Keratinocyte (primary cell): Measurements from ENCODE around the gene GRK5. TPM values are rescaled to one million over a fixed set of nuclear protein-coding genes. Genes with fewer than 3 reads are reported as not detected.

Experiments
- DNase-seq: peaks from one replicate; pipeline ENCODE4 v3.0.0-alpha.2; 2011; ENCODE audit warnings: low read depth, missing footprints, low spot score
- FAIRE-seq: peaks from 2 replicates; lab custom pipeline; 2011; peaks lifted over from hg19 to GRCh38; lab: Jason Lieb, UNC
- H2AFZ ChIP-seq: 2 replicates; pipeline ENCODE4 v1.6.0; 2012; ENCODE audit warnings: low read length, control low read depth, inconsistent platforms; ENCODE audit not compliant: control insufficient read depth
- H3K27ac ChIP-seq: 2 replicates; pipeline ENCODE4 v1.5.1; 2011; ENCODE audit warnings: low read length; ENCODE audit not compliant: control insufficient read depth, insufficient read depth
- H3K27me3 ChIP-seq: 3 replicates; pipeline ENCODE4 v1.6.0; 2011; ENCODE audit warnings: low read length; ENCODE audit not compliant: control insufficient read depth, insufficient read depth; ENCODE audit errors: extremely low read depth
- H3K36me3 ChIP-seq, 2 experiments: 2 replicates in 1 of 2; 3 replicates in 1 of 2; pipeline ENCODE4 v1.5.1; 2011; ENCODE audit warnings: low read length in 2 of 2, mild to moderate bottlenecking in 1 of 2; ENCODE audit not compliant: control insufficient read depth in 2 of 2, insufficient read depth in 2 of 2; ENCODE audit errors: extremely low read depth in 1 of 2
- H3K4me1 ChIP-seq: 3 replicates; pipeline ENCODE4 v1.5.1; 2011; ENCODE audit warnings: low read length; ENCODE audit not compliant: control insufficient read depth, insufficient read depth; ENCODE audit errors: extremely low read depth
- H3K4me2 ChIP-seq: 3 replicates; pipeline ENCODE4 v1.6.0; 2011; ENCODE audit warnings: low read depth, low read length; ENCODE audit not compliant: control insufficient read depth, insufficient read depth; ENCODE audit errors: extremely low read depth
- H3K4me3 ChIP-seq, 3 experiments: fragments of 200-600 bp in 1 of 3; sonication (generic) in 1 of 3; 2 replicates in 2 of 3; 3 replicates in 1 of 3; pipeline ENCODE4 v1.5.1; 2011 to 2016; ENCODE audit warnings: low read length in 3 of 3, mild to moderate bottlenecking in 3 of 3, control low read depth in 2 of 3, inconsistent platforms in 1 of 3, low read depth in 1 of 3, mixed read lengths in 1 of 3, mixed run types in 1 of 3, moderate library complexity in 1 of 3; ENCODE audit not compliant: control insufficient read depth in 2 of 3, insufficient read depth in 2 of 3; ENCODE audit errors: extremely low read depth in 1 of 3
- H3K79me2 ChIP-seq: 2 replicates; pipeline ENCODE4 v1.6.0; 2012; ENCODE audit warnings: low read length; ENCODE audit not compliant: control insufficient read depth, insufficient read depth
- H3K9ac ChIP-seq: 3 replicates; pipeline ENCODE4 v1.6.0; 2011; ENCODE audit warnings: low read length; ENCODE audit not compliant: control insufficient read depth, insufficient read depth; ENCODE audit errors: extremely low read depth
- H3K9me1 ChIP-seq: 3 replicates; pipeline ENCODE4 v1.6.0; 2011; ENCODE audit warnings: low read length; ENCODE audit not compliant: control insufficient read depth, insufficient read depth; ENCODE audit errors: extremely low read depth
- H3K9me3 ChIP-seq: 2 replicates; pipeline ENCODE4 v1.5.1; 2012; ENCODE audit warnings: low read depth, low read length; ENCODE audit not compliant: control insufficient read depth
- H4K20me1 ChIP-seq: 3 replicates; pipeline ENCODE4 v1.6.0; 2011; ENCODE audit warnings: low read length; ENCODE audit not compliant: control insufficient read depth, insufficient read depth; ENCODE audit errors: extremely low read depth
- CTCF ChIP-seq, 3 experiments: IDR thresholded peaks in 1 of 3; conservative IDR thresholded peaks in 1 of 3; optimal IDR thresholded peaks in 1 of 3; 2 replicates in 2 of 3; 3 replicates in 1 of 3; pipeline versions ENCODE3 to v1.5.1; 2011; ENCODE audit warnings: low read length in 3 of 3, mild to moderate bottlenecking in 3 of 3, moderate library complexity in 2 of 3, control low read depth in 1 of 3, inconsistent platforms in 1 of 3; ENCODE audit not compliant: insufficient read depth in 2 of 3; ENCODE audit errors: extremely low read depth in 1 of 3
- EZH2 ChIP-seq: IDR thresholded peaks from one replicate; pipeline ENCODE4 v1.6.1; 2012; ENCODE audit warnings: inconsistent platforms, mild to moderate bottlenecking, low read length, moderate library complexity
- dilution Hi-C: fragments of 300-500 bp; cut with MboI; formaldehyde crosslinking; loops from one replicate; pipeline ENCODE4 v1.7.0; 2020; ENCODE audit warnings: low sequenced_read_pairs; ENCODE audit not compliant: extremely low pct_ligation_motif_present
- polyA plus RNA-seq, 5 experiments: library from polyadenylated mRNA; depleted of rRNA in 3 of 5; stranded (reverse) in 3 of 5; stranded (forward) in 1 of 5; unstranded in 1 of 5; fragments of >200 nt; gene quantifications; 1 replicate in 1 of 5; 2 replicates in 3 of 5; 3 replicates in 1 of 5; pipeline versions ENCODE4 v1.2.1 to v1.2.3, GENCODE V29; 2011 to 2012; ENCODE audit warnings: missing spikeins in 2 of 5, low read depth in 1 of 5, low replicate concordance in 1 of 5

Gene GRK5
- polyA plus RNA-seq, 1 donor (not counting 4 experiments of a cell fraction or from before 2014, with no cell fraction given) = 7.6 TPM

DNA sequence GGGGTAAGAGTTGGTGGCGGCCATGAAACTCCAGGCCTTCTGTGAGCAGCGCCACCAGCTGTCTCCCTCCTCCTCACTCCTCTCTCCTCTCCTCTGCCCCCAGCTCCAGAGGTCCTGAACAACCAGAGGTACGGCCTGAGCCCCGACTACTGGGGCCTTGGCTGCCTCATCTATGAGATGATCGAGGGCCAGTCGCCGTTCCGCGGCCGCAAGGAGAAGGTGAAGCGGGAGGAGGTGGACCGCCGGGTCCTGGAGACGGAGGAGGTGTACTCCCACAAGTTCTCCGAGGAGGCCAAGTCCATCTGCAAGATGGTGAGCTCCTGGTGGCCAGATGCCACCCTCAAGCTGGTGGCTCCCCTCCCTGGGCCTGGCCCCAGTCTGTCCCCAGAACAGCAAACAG, 236.1 kb downstream of the GRK5 start:
- H3K27me3 ChIP-seq = no peaks in the 10 kb centered on the region
- dilution Hi-C loops = no loop called here
- no peak overlapping the region for H3K4me3 ChIP-seq
- FAIRE-seq (no peak), DNase-seq (no peak)
- H3K4me2 ChIP-seq = no peak overlapping the region
- no peaks in the 10 kb centered on the region for H3K9me3 ChIP-seq
- H3K9me1 ChIP-seq = no peaks in the 10 kb centered on the region
- no peaks in the 10 kb centered on the region for H3K36me3 ChIP-seq
- H3K4me1 ChIP-seq = no peaks in the 10 kb centered on the region
- H3K27ac ChIP-seq = no peak overlapping the region
- TF ChIP-seq CTCF (optimal IDR thresholded peaks at IDR 0.05 in 1 of 3, IDR thresholded peaks at IDR 0.05 in 1 of 3, conservative IDR thresholded peaks at IDR 0.05 in 1 of 3; ENCODE audit: extremely low read depth in 1 of 3, insufficient read depth in 2 of 3, low read length in 3 of 3) (no peak), EZH2 (no peak)
- no peak overlapping the region for H2AFZ ChIP-seq
- H3K9ac ChIP-seq = no peak overlapping the region
- H3K79me2 ChIP-seq = no peaks in the 10 kb centered on the region
- H4K20me1 ChIP-seq = no peaks in the 10 kb centered on the region

- no peak overlapping the region for H3K4me3 ChIP-seq
- dilution Hi-C loops = no loop called here
- FAIRE-seq = no peak
- H3K9me1 ChIP-seq = no peaks in the 10 kb centered on the region
- H4K20me1 ChIP-seq = no peaks in the 10 kb centered on the region
- H2AFZ ChIP-seq = no peak overlapping the region
- no peak overlapping the region for H3K9ac ChIP-seq
- H3K79me2 ChIP-seq = no peaks in the 10 kb centered on the region
- TF ChIP-seq CTCF (optimal IDR thresholded peaks at IDR 0.05 in 1 of 3, IDR thresholded peaks at IDR 0.05 in 1 of 3, conservative IDR thresholded peaks at IDR 0.05 in 1 of 3; ENCODE audit: extremely low read depth in 1 of 3, insufficient read depth in 2 of 3, low read length in 3 of 3) (no peak), EZH2 (no peak)
- no peak for DNase-seq
- no peak overlapping the region for H3K4me2 ChIP-seq
- H3K27me3 ChIP-seq = no peaks in the 10 kb centered on the region
- no peak overlapping the region for H3K27ac ChIP-seq
- no peaks in the 10 kb centered on the region for H3K4me1 ChIP-seq
- H3K36me3 ChIP-seq = no peaks in the 10 kb centered on the region
- H3K9me3 ChIP-seq = no peaks in the 10 kb centered on the region
Observed at GRCh38 chr10:119443970-119444660, 236.7 kb downstream of the GRK5 start.
